GM19438 (cell line): ENCODE data around the gene CAPZB.

Source experiments
- ATAC-seq: cut with Tn5 transposase; IDR thresholded peaks from one replicate; pipeline ENCODE4 v1.9.1; 2021; ENCODE audit warnings: low read depth; ENCODE audit not compliant: unreplicated experiment

CAPZB gene

GRCh38 chr1:19372602-19373001 is 112.7 kb downstream of the CAPZB start:
- no peak for ATAC-seq

GRCh38 chr1:19372136-19372514 is 113.2 kb downstream of the CAPZB start:
- no peak for ATAC-seq

GRCh38 chr1:19371226-19372135 is 113.9 kb downstream of the CAPZB start:
- ATAC-seq, result no peak

GRCh38 chr1:19370453-19371170 is 114.7 kb downstream of the CAPZB start:
- no peak for ATAC-seq

GRCh38 chr1:19369396-19370090 is 115.8 kb downstream of the CAPZB start:
- no peak for ATAC-seq

- ATAC-seq, result no peak
These were observed 116.4 kb downstream of the CAPZB start for GRCh38 chr1:19368964-19369363.

GRCh38 chr1:19368050-19368449 is 117.3 kb downstream of the CAPZB start:
- ATAC-seq, result no peak

GRCh38 chr1:19367584-19368041 is 117.7 kb downstream of the CAPZB start:
- ATAC-seq, result no peak

GRCh38 chr1:19366599-19367536 is 118.5 kb downstream of the CAPZB start:
- no peak for ATAC-seq

GRCh38 chr1:19365721-19366120 is 119.6 kb downstream of the CAPZB start:
- no peak for ATAC-seq

- ATAC-seq, result no peak
These were observed 121.7 kb downstream of the CAPZB start for GRCh38 chr1:19363536-19364152.

GRCh38 chr1:19361611-19362147 is 123.7 kb downstream of the CAPZB start:
- no peak for ATAC-seq

- ATAC-seq, result no peak
These were observed 124.3 kb downstream of the CAPZB start for GRCh38 chr1:19360843-19361610.

GRCh38 chr1:19360432-19360831 is 124.9 kb downstream of the CAPZB start:
- ATAC-seq, result no peak

GRCh38 chr1:19360016-19360415 is 125.3 kb downstream of the CAPZB start:
- ATAC-seq, result no peak

- ATAC-seq, result no peak
These were observed 126.0 kb downstream of the CAPZB start for GRCh38 chr1:19359357-19359756.

- ATAC-seq, result no peak
These were observed 126.6 kb downstream of the CAPZB start for GRCh38 chr1:19358710-19359109.

- ATAC-seq, result no peak
These were observed 127.9 kb downstream of the CAPZB start for GRCh38 chr1:19357299-19357986.
